Neuronal stem cell (in vitro differentiated cells): ENCODE data around the gene SYNPO.

ENCODE experiments used
- DNase-seq: peaks from one replicate; pipeline ENCODE4 v3.0.0-alpha.2; 2013; ENCODE audit warnings: low spot score
- H2AFZ ChIP-seq: one replicate; pipeline ENCODE4 v1.6.1; 2013; ENCODE audit warnings: mild to moderate bottlenecking, low read length, inconsistent platforms
- H2AK5ac ChIP-seq: 2 replicates; pipeline ENCODE4 v1.6.1; 2013; ENCODE audit warnings: low read depth, mild to moderate bottlenecking, inconsistent platforms, low read length, moderate library complexity, mixed read lengths
- H2BK120ac ChIP-seq: 2 replicates; pipeline ENCODE4 v1.6.1; 2013; ENCODE audit warnings: low read depth, mild to moderate bottlenecking, inconsistent platforms, low read length, moderate library complexity, mixed read lengths
- H2BK12ac ChIP-seq: one replicate; pipeline ENCODE4 v1.6.1; 2013; ENCODE audit warnings: low read length, inconsistent platforms
- H2BK15ac ChIP-seq: 2 replicates; pipeline ENCODE4 v1.6.1; 2013; ENCODE audit warnings: mild to moderate bottlenecking, low read length, inconsistent platforms, mixed read lengths
- H2BK5ac ChIP-seq: one replicate; pipeline ENCODE4 v1.6.1; 2013; ENCODE audit warnings: inconsistent platforms, mild to moderate bottlenecking, low read length, moderate library complexity
- H3K14ac ChIP-seq: one replicate; pipeline ENCODE4 v1.6.1; 2013; ENCODE audit warnings: low read length, inconsistent platforms
- H3K18ac ChIP-seq: 2 replicates; pipeline ENCODE4 v1.6.1; 2013; ENCODE audit warnings: low read length, inconsistent platforms
- H3K23ac ChIP-seq: 2 replicates; pipeline ENCODE4 v1.6.1; 2013; ENCODE audit warnings: low read depth, mild to moderate bottlenecking, mixed read lengths, low read length, inconsistent platforms; ENCODE audit not compliant: poor library complexity
- H3K27ac ChIP-seq: replicated peaks from 3 replicates; pipeline ENCODE4 v1.5.1; 2013; ENCODE audit warnings: low read length, inconsistent platforms
- H3K27me3 ChIP-seq, 3 experiments: 2 replicates each; pipeline ENCODE4 v1.6.1; 2013; ENCODE audit warnings: low read length in 3 of 3, mild to moderate bottlenecking in 2 of 3, inconsistent platforms in 1 of 3, low read depth in 1 of 3, mixed read lengths in 1 of 3, moderate library complexity in 1 of 3; ENCODE audit not compliant: control insufficient read depth in 3 of 3, insufficient read depth in 3 of 3
- H3K36me3 ChIP-seq, 2 donors: replicated peaks in 1 of 2; 2 replicates each; pipeline ENCODE4 v1.6.1; 2013; ENCODE audit warnings: low read length in 2 of 2; ENCODE audit not compliant: control insufficient read depth in 2 of 2, insufficient read depth in 2 of 2
- H3K4ac ChIP-seq: 2 replicates; pipeline ENCODE4 v1.6.1; 2013; ENCODE audit warnings: inconsistent platforms, mild to moderate bottlenecking, low read length, moderate library complexity
- H3K4me1 ChIP-seq, 2 donors: 1 replicate in 1 of 2; 2 replicates in 1 of 2; pipeline ENCODE4 v1.6.1; 2013; ENCODE audit warnings: low read length in 2 of 2, low read depth in 1 of 2; ENCODE audit not compliant: control insufficient read depth in 2 of 2, insufficient read depth in 1 of 2
- H3K4me2 ChIP-seq: one replicate; pipeline ENCODE4 v1.6.1; 2013; ENCODE audit warnings: mild to moderate bottlenecking, low read length, inconsistent platforms; ENCODE audit not compliant: insufficient read depth, poor library complexity, severe bottlenecking
- H3K4me3 ChIP-seq, 2 donors: 2 replicates each; pipeline ENCODE4 v1.5.1; 2013; ENCODE audit warnings: low read length in 2 of 2, mild to moderate bottlenecking in 2 of 2, inconsistent platforms in 1 of 2, moderate library complexity in 1 of 2
- H3K79me1 ChIP-seq: one replicate; pipeline ENCODE4 v1.6.1; 2013; ENCODE audit warnings: low read depth, mild to moderate bottlenecking, inconsistent platforms, low read length, moderate library complexity
- H3K9ac ChIP-seq: one replicate; pipeline ENCODE4 v1.6.1; 2013; ENCODE audit warnings: mild to moderate bottlenecking, low read depth, low read length, inconsistent platforms; ENCODE audit not compliant: poor library complexity
- H3K9me3 ChIP-seq, 2 donors: replicated peaks in 1 of 2; 2 replicates each; pipeline versions ENCODE3 to v1.6.1; 2013; ENCODE audit warnings: low read length in 2 of 2, mild to moderate bottlenecking in 2 of 2, inconsistent platforms in 1 of 2, low read depth in 1 of 2, mixed read lengths in 1 of 2, moderate library complexity in 1 of 2; ENCODE audit not compliant: control insufficient read depth in 2 of 2, insufficient read depth in 1 of 2
- H4K8ac ChIP-seq: one replicate; pipeline ENCODE4 v1.6.1; 2013; ENCODE audit warnings: low read depth, mild to moderate bottlenecking, inconsistent platforms, low read length, moderate library complexity
- H4K91ac ChIP-seq: one replicate; pipeline ENCODE4 v1.6.1; 2013; ENCODE audit warnings: low read length, low read depth, mild to moderate bottlenecking, inconsistent platforms; ENCODE audit not compliant: poor library complexity
- WGBS, 2 donors: extraction: QIAGEN DNeasy Blood & Tissue Kit; methylation state at CpG; one replicate each; pipeline ENCODE4 v1.1.7; 2013; ENCODE audit warnings: missing lambda C conversion rate in 2 of 2, mixed read lengths in 1 of 2; ENCODE audit not compliant: insufficient read length in 2 of 2, insufficient replicate concordance in 1 of 2; ENCODE audit errors: extremely low coverage in 2 of 2; 5-methylcytosine and 5-hydroxymethylcytosine counted together

SYNPO gene

GRCh38 chr5:150604010-150604409, 36.5 kb upstream of the SYNPO start:
- no peak overlapping the region for H3K27ac ChIP-seq
- no peak overlapping the region for H2AFZ ChIP-seq
- no peak overlapping the region for H3K18ac ChIP-seq
- no peak overlapping the region for H4K8ac ChIP-seq
- H3K36me3 ChIP-seq = no peaks in the 10 kb centered on the region
- no peak overlapping the region for H3K9ac ChIP-seq
- H2BK12ac ChIP-seq = no peak overlapping the region
- H2BK120ac ChIP-seq = no peak overlapping the region
- no peak overlapping the region for H3K4ac ChIP-seq
- H2BK15ac ChIP-seq = no peak overlapping the region
- H3K4me2 ChIP-seq = no peak overlapping the region
- no peak overlapping the region for H3K14ac ChIP-seq
- H3K4me3 ChIP-seq = no peak overlapping the region
- no CpG with 5 or more reads among the region's 4 CpGs for WGBS, 2 donors
- H3K4me1 ChIP-seq = peaks cover 0 to 15% of the 10 kb centered on the region in 2 donors
- H4K91ac ChIP-seq = no peak overlapping the region
- no peak for DNase-seq
- no peaks in the 10 kb centered on the region for H3K79me1 ChIP-seq
- H3K27me3 ChIP-seq = no peaks in the 10 kb centered on the region
- H2BK5ac ChIP-seq = no peak overlapping the region
- H3K9me3 ChIP-seq = no peaks in the 10 kb centered on the region
- H2AK5ac ChIP-seq = no peak overlapping the region
- no peak overlapping the region for H3K23ac ChIP-seq

DNA sequence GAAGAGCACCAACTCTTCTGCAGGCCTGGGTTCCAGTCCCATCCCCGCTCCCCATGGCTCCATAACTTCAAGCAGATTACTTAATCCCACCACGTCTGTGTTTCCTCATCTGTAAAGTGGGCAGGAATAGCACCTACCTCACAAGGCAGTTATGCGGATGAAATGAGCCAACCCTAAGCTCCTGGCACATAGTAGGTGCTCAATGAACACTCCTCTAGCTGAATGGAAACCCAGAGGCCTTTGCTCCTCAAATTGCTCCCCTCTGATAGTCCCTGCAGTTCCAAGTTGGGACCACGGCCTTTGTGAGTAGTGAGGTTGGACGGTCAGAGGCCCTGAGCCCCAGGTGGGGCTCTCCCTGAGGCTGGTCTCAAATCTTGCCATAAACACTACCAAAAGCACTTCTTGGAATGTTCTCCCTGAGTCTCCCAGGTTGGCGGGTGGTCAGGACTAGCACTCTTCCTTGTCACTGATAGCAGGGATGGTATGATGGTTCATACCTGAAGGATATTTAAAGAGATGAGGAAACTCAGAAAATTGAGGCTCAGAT, 35.5 kb upstream of the SYNPO start:
- Histone ChIP-seq H2BK12ac (no peak overlapping the region), H2BK5ac (no peak overlapping the region), H3K27ac (no peak overlapping the region), H3K36me3 (no peaks in the 10 kb centered on the region), H2BK120ac (no peak overlapping the region), H2AK5ac (no peak overlapping the region), H3K4me1 (peaks cover 0 to 15% of the 10 kb centered on the region in 2 donors), H3K14ac (no peak overlapping the region), H3K18ac (no peak overlapping the region), H3K23ac (no peak overlapping the region), H3K4ac (no peak overlapping the region), H2AFZ (peak overlapping the region; percentile 24), H3K79me1 (no peaks in the 10 kb centered on the region), H3K4me3 (no peak overlapping the region), H3K9ac (no peak overlapping the region), H4K91ac (no peak overlapping the region), H3K4me2 (no peak overlapping the region), H2BK15ac (no peak overlapping the region), H3K9me3 (no peaks in the 10 kb centered on the region), H4K8ac (no peak overlapping the region), H3K27me3 (no peaks in the 10 kb centered on the region)
- no CpG with 5 or more reads among the region's 6 CpGs for WGBS, 2 donors
- no peak for DNase-seq

DNA sequence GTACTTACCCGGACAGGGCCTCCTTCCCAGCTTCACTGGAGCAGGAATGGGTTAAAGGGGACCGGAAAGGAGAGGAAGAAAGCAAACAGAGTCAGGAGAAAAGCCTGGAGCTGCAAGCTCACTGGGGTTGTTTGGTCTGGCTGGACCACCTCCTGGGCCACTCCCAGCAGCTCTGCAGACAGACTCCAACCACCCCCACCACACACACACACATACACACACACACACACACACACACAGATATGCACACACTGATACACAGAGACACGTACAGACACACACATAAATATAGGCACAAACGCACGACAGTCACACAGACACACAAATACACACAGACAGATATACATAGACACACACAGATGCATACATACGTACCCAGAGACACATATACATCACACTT, 34.9 kb upstream of the SYNPO start:
- no CpG with 5 or more reads among the region's 6 CpGs for WGBS, 2 donors
- no peak overlapping the region for H3K27ac ChIP-seq

GRCh38 chr5:150606476-150606875, 34.0 kb upstream of the SYNPO start:
- H3K9me3 ChIP-seq = no peaks in the 10 kb centered on the region
- H2BK12ac ChIP-seq = no peak overlapping the region
- H3K9ac ChIP-seq = no peak overlapping the region
- H4K91ac ChIP-seq = no peak overlapping the region
- H3K27me3 ChIP-seq = peaks cover 0 to 4% (median 0%) of the 10 kb centered on the region in 3 experiments
- H3K4me2 ChIP-seq = no peak overlapping the region
- H2AK5ac ChIP-seq = no peak overlapping the region
- H3K36me3 ChIP-seq = no peaks in the 10 kb centered on the region
- H3K79me1 ChIP-seq = no peaks in the 10 kb centered on the region
- H3K4ac ChIP-seq = no peak overlapping the region
- WGBS, 2 donors = no CpG with 5 or more reads among the region's 9 CpGs
- H3K18ac ChIP-seq = peak overlapping the region; percentile 13
- H3K14ac ChIP-seq = peak overlapping the region; percentile 11
- no peak for DNase-seq
- peaks cover 0 to 12% of the 10 kb centered on the region in 2 donors for H3K4me1 ChIP-seq
- H2BK120ac ChIP-seq = no peak overlapping the region
- H3K27ac ChIP-seq = no peak overlapping the region
- H3K23ac ChIP-seq = no peak overlapping the region
- H2BK15ac ChIP-seq = no peak overlapping the region
- no peak overlapping the region for H3K4me3 ChIP-seq
- no peak overlapping the region for H2BK5ac ChIP-seq
- H2AFZ ChIP-seq = no peak overlapping the region
- no peak overlapping the region for H4K8ac ChIP-seq

More for the DNA sequence above, 34.9 kb upstream of the SYNPO start:
- Histone ChIP-seq H3K4me2 (no peak overlapping the region), H3K79me1 (no peaks in the 10 kb centered on the region), H2BK15ac (no peak overlapping the region), H3K4ac (no peak overlapping the region), H3K9me3 (no peaks in the 10 kb centered on the region), H3K23ac (no peak overlapping the region), H2AFZ (peak overlapping the region; percentile 24), H3K27me3 (no peaks in the 10 kb centered on the region), H2BK12ac (no peak overlapping the region), H3K14ac (peak overlapping the region; percentile 59), H4K91ac (no peak overlapping the region), H4K8ac (no peak overlapping the region), H3K18ac (no peak overlapping the region), H3K4me1 (peaks cover 0 to 15% of the 10 kb centered on the region in 2 donors), H3K36me3 (no peaks in the 10 kb centered on the region), H2BK5ac (no peak overlapping the region), H3K4me3 (no peak overlapping the region), H3K9ac (no peak overlapping the region), H2BK120ac (no peak overlapping the region), H2AK5ac (no peak overlapping the region)
- DNase-seq = no peak
